PC-9 (cell line): ENCODE results near the gene NLK. TPM values are rescaled to one million over a fixed set of nuclear protein-coding genes. Genes with fewer than 3 reads are reported as not detected.

Source experiments
- BruUV-seq: library from RNA; stranded (reverse); fragments of 400-500 nt; replicated peaks from 2 replicates; lab custom pipeline; 2021; lab: Mats Ljungman, UMichigan
- CTCF ChIA-PET: fragments of 300-600 bp; sonication (Branson Sonifier 250); formaldehyde crosslinking; loops from one replicate; lab custom pipeline; 2022; ENCODE audit warnings: antibody characterized with exemption; lab: Charles Lee
- POLR2A ChIA-PET: fragments of 300-600 bp; sonication (Branson Sonifier 250); formaldehyde crosslinking; loops from one replicate; lab custom pipeline; 2022; ENCODE audit warnings: antibody characterized with exemption; ENCODE audit not compliant: unreplicated experiment; lab: Charles Lee
- DNase-seq, 2 experiments: peaks; one replicate each; pipeline versions ENCODE4 v3.0.0 to v3.0.0-alpha.2; 2015 to 2022; ENCODE audit warnings: mixed read lengths in 1 of 2
- H2AFZ ChIP-seq: fragments of 200-600 bp; sonication (generic); 2 replicates; pipeline ENCODE4 v1.8.1; 2017; ENCODE audit warnings: antibody characterized with exemption
- H3F3A ChIP-seq: fragments of 200-600 bp; sonication (generic); 2 replicates; pipeline ENCODE4 v1.8.1; 2017; ENCODE audit warnings: antibody characterized with exemption, mild to moderate bottlenecking, low read depth; ENCODE audit not compliant: insufficient read depth
- H3K27ac ChIP-seq: fragments of 200-600 bp; sonication (generic); 2 replicates; pipeline ENCODE4 v1.6.1; 2016; ENCODE audit warnings: mixed run types
- H3K27me3 ChIP-seq: fragments of 200-600 bp; sonication (generic); 2 replicates; pipeline ENCODE4 v1.6.1; 2016; ENCODE audit warnings: low read depth, mixed run types; ENCODE audit not compliant: insufficient read depth
- H3K36me3 ChIP-seq: fragments of 200-600 bp; sonication (generic); 2 replicates; pipeline ENCODE4 v1.6.1; 2016; ENCODE audit warnings: low read depth, mixed run types
- H3K4me1 ChIP-seq: fragments of 200-600 bp; sonication (generic); replicated peaks from 2 replicates; pipeline ENCODE4 v1.6.1; 2016; ENCODE audit warnings: mixed run types; ENCODE audit not compliant: insufficient read depth
- H3K4me2 ChIP-seq: fragments of 200-600 bp; sonication (generic); 2 replicates; pipeline ENCODE4 v1.6.1; 2017; ENCODE audit warnings: mixed run types
- H3K4me3 ChIP-seq: fragments of 200-600 bp; sonication (generic); 2 replicates; pipeline ENCODE4 v1.6.1; 2016; ENCODE audit warnings: mixed run types
- H3K79me2 ChIP-seq: fragments of 200-600 bp; sonication (generic); 2 replicates; pipeline ENCODE4 v1.6.1; 2017; ENCODE audit warnings: low read depth, mixed run types
- H3K9me2 ChIP-seq: fragments of 200-600 bp; sonication (generic); 2 replicates; pipeline ENCODE4 v1.8.1; 2017; ENCODE audit warnings: mild to moderate bottlenecking; ENCODE audit not compliant: insufficient read depth
- H3K9me3 ChIP-seq: fragments of 200-600 bp; sonication (generic); 2 replicates; pipeline ENCODE4 v1.8.1; 2016; ENCODE audit warnings: low read depth; ENCODE audit not compliant: insufficient read depth
- H4K20me1 ChIP-seq: fragments of 200-600 bp; sonication (generic); 2 replicates; pipeline ENCODE4 v1.8.1; 2017; ENCODE audit not compliant: insufficient read depth
- CTCF ChIP-seq: fragments of 200-600 bp; sonication (generic); conservative IDR thresholded peaks from 2 replicates; pipeline ENCODE4 v1.6.1; 2017; ENCODE audit warnings: mixed run types, antibody characterized with exemption, mild to moderate bottlenecking, moderate library complexity
- EZH2 ChIP-seq: fragments of 200-600 bp; sonication (generic); IDR thresholded peaks from 2 replicates; pipeline ENCODE4 v1.8.0; 2017; ENCODE audit warnings: antibody characterized with exemption, low read depth
- intact Hi-C: fragments of 100-400 bp; cut with micrococcal nuclease; formaldehyde crosslinking; loops from one replicate; pipeline ENCODE4 v1.10.0; 2022; ENCODE audit not compliant: unreplicated experiment
- total RNA-seq: library from RNA; stranded (reverse); gene quantifications from 2 replicates; pipeline ENCODE4 v1.2.3, GENCODE V29; 2021

Gene NLK
- total RNA-seq, 1 experiment from 2014 or later, result 20.7 TPM

GRCh38 chr17:28189667-28190066 is 147.2 kb downstream of the NLK start:
- Histone ChIP-seq H3K79me2 (no peaks in the 10 kb centered on the region), H3K27me3 (no peaks in the 10 kb centered on the region), H3K4me1 (no peaks in the 10 kb centered on the region), H3K9me2 (no peaks in the 10 kb centered on the region), H3K4me3 (no peak overlapping the region), H4K20me1 (no peaks in the 10 kb centered on the region), H2AFZ (no peak overlapping the region), H3F3A (no peaks in the 10 kb centered on the region), H3K36me3 (peaks cover 14% of the 10 kb centered on the region), H3K27ac (no peak overlapping the region), H3K4me2 (no peak overlapping the region), H3K9me3 (no peaks in the 10 kb centered on the region)
- ChIA-PET CTCF (no interaction called here), POLR2A (interaction anchor here (0.5 to 0.6 kb wide), 2 partner anchors 15 to 149 kb away, joined by 3 to 4 read pairs; no protein-coding TSS in a partner anchor)
- no peak for DNase-seq
- BruUV-seq, result no TSS peak
- intact Hi-C loops, result loop anchor here (10.0 kb wide), 1 partner anchor 395 kb away; no protein-coding TSS in a partner anchor
- TF ChIP-seq CTCF (no peak), EZH2 (no peak)

GRCh38 chr17:28191018-28191417 is 148.5 kb downstream of the NLK start:
- intact Hi-C loops, result no loop called here
- no peak for DNase-seq
- BruUV-seq, result no TSS peak

DNA sequence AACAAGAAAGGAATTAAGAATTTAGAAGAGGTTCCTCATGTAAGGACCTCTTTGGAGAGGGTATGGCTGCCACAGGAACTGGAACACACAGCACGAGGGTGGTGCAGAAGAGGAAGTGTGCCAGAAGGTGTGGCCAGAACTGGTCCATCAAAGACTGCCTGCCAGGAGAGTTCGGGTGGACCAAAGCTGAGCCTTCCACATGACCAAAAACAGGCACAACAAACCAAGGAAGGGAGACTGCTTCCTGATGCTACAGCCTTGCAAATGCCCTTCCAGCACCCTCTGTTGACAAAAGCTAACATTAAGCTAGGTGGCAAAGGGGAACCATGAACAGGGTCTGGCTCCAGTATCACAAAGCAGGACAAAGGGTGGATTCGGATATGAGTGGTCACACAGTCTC is 150.8 kb downstream of the NLK start:
- intact Hi-C loops, result no loop called here
- Histone ChIP-seq H2AFZ (no peak overlapping the region), H3K4me3 (no peak overlapping the region), H3K4me2 (no peak overlapping the region), H3K9me2 (no peaks in the 10 kb centered on the region), H3K9me3 (no peaks in the 10 kb centered on the region), H3K27ac (no peak overlapping the region), H3K36me3 (peaks cover 10% of the 10 kb centered on the region; the same call in 1 of the 2 replicates), H3K4me1 (no peaks in the 10 kb centered on the region), H3K79me2 (no peaks in the 10 kb centered on the region), H3F3A (no peaks in the 10 kb centered on the region), H3K27me3 (no peaks in the 10 kb centered on the region), H4K20me1 (no peaks in the 10 kb centered on the region)
- TF ChIP-seq EZH2 (no peak), CTCF (no peak)
- ChIA-PET CTCF (no interaction called here), POLR2A (no interaction called here)
- DNase-seq, result no peak
- BruUV-seq, result no TSS peak

More at GRCh38 chr17:28191018-28191417, 148.5 kb downstream of the NLK start:
- no peak overlapping the region for H3K4me3 ChIP-seq
- POLR2A ChIA-PET, result no interaction called here
- no peak overlapping the region for H3K4me2 ChIP-seq
- H3K36me3 ChIP-seq, result peaks cover 10% of the 10 kb centered on the region
- CTCF ChIA-PET, result no interaction called here
- H3K27ac ChIP-seq, result no peak overlapping the region
- no peaks in the 10 kb centered on the region for H3K27me3 ChIP-seq
- H3K9me3 ChIP-seq, result no peaks in the 10 kb centered on the region
- no peaks in the 10 kb centered on the region for H3K4me1 ChIP-seq
- no peaks in the 10 kb centered on the region for H4K20me1 ChIP-seq
- H3K9me2 ChIP-seq, result no peaks in the 10 kb centered on the region
- no peak overlapping the region for H2AFZ ChIP-seq
- no peak for TF ChIP-seq CTCF
- TF ChIP-seq EZH2, result no peak
- no peaks in the 10 kb centered on the region for H3K79me2 ChIP-seq
- no peaks in the 10 kb centered on the region for H3F3A ChIP-seq
